ENCODE data around the gene LRCH2.
"Not testable (repeated sequence)": the region's sequence is repeated elsewhere in the genome, so short reads cannot be mapped to it uniquely, and the experiment has no call there.

LRCH2 gene

DNA sequence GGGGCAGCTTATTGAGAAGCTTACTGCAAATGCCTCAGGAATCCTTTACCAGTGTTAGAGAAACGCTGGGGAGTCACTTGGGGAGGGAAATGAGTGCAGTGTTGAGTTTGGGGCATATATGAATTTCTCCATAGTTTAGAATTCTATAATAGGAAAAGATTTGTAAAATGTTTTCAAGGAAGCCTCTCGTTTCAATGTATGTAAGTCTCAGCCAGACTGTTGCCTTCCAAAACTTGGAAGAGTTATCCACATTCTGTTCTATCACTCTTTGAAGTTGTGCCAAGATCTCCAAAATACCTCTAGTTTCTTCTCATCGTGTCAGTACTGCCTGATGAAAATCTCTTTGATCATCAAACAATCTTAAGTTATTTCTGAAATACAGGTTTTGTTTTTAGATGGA, 565 bp upstream of the LRCH2 start:
- TF ChIP-seq, protein P1, sequence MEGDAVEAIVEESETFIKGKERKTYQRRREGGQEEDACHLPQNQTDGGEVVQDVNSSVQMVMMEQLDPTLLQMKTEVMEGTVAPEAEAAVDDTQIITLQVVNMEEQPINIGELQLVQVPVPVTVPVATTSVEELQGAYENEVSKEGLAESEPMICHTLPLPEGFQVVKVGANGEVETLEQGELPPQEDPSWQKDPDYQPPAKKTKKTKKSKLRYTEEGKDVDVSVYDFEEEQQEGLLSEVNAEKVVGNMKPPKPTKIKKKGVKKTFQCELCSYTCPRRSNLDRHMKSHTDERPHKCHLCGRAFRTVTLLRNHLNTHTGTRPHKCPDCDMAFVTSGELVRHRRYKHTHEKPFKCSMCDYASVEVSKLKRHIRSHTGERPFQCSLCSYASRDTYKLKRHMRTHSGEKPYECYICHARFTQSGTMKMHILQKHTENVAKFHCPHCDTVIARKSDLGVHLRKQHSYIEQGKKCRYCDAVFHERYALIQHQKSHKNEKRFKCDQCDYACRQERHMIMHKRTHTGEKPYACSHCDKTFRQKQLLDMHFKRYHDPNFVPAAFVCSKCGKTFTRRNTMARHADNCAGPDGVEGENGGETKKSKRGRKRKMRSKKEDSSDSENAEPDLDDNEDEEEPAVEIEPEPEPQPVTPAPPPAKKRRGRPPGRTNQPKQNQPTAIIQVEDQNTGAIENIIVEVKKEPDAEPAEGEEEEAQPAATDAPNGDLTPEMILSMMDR (IDR thresholded peaks at IDR 0.05; ENCODE audit: borderline replicate concordance, insufficient read depth, low read depth, low read length) = no peak
- no peak overlapping the region for H3K4me3 ChIP-seq (ENCODE audit: low read depth, low read length)

DNA sequence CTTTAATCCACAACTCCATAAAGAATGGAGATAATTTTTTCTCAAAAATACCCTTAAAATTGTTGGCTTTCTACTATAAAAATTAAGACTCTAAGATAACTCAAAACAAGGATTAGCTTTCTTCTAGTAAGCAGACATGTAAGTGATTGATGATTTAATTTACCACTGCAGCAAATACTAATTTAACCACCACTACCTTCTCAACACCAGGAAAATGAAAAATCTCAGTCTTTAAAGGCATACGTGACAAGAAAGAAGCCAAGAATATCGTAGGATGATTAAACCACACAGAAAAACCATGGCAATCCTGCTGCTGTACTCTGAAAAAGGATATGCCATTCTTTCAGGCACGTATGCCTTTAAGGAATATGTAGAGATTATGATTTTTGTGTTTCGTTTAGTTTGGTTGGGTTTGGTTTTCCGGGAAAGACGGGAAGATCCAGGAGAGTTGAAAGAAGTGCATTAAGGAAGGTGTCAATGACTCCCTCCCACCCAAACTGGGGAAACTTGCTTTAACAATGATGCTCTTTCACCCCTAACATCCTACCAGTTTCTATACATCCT, 881 bp downstream of the LRCH2 start:
- H3K4me3 ChIP-seq (ENCODE audit: low read depth, low read length) = no peak overlapping the region
- TF ChIP-seq, protein P1 (IDR thresholded peaks at IDR 0.05; ENCODE audit: borderline replicate concordance, insufficient read depth, low read depth, low read length) = no peak

DNA sequence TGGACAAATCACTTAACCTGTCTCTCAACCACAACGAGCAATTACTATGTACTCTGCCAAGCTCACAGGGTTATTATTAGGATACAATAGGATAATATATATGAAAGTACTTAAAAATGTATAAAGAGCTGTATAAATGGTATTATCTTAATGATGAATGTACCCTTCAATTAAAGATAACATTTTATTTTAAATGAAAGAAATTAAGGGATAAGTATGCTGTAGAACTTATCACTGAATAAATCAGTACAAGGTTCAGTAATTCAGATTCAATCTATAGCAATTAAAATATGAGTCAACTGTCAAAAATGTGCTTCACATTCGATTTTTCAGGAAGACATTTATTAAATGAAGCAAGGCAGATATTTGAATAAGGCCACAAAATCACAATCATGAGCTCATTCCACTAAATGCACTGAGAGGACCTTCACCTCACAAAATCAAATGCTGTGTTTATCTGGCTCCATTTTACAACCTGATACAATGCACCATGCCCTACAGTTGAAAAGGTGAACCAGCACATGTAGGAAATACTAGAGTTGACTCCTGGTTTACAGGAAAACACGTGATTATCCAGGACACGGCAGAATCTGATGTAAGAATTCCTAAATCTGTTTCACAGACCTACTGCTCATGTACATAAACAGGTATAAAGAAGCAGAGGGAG, 4.4 kb downstream of the LRCH2 start:
- no peak overlapping the region for H3K4me3 ChIP-seq (ENCODE audit: low read depth, low read length)
- TF ChIP-seq, protein P1 (IDR thresholded peaks at IDR 0.05; ENCODE audit: borderline replicate concordance, insufficient read depth, low read depth, low read length) = no peak

DNA sequence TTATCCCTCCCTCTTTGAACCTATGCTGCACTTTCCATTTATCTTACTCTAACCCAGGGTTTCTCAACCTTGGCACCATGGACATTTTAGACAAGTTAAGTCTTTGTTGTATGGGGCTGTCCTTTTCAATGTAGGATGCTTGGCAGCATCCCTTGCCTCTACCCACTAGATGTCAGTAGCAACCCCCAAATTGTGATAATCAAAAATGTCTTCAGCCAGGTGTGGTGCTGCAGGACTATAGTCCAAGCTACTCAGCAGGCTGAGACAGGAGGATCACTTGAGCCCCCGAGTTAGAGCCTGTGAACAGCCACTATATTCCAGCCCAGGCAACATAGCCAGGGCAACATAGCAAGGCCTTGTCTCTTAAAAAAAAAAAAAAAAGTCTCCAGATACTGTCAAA, 7.0 kb downstream of the LRCH2 start:
- TF ChIP-seq, protein P1 (IDR thresholded peaks at IDR 0.05; ENCODE audit: borderline replicate concordance, insufficient read depth, low read depth, low read length) = peak; percentile 48; the same call in 1 of the 2 replicates
- no peak overlapping the region for H3K4me3 ChIP-seq (ENCODE audit: low read depth, low read length)

DNA sequence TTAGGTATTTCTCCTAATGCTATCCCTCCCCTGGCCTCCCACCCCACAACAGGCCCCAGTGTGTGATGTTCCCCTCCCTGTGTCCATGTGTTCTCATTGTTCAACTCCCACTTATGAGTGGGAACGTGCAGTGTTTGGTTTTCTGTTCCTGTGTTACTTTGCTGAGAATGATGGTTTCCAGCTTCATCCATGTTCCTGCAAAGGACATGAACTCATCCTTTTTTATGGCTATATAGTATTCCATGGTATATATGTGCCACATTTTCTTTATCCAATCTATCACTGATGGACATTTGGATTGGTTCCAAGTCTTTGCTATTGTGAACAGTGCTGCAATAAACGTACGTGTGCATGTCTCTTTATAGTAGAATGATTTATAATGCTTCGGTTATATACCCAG, 16.6 kb downstream of the LRCH2 start:
- H3K4me3 ChIP-seq (ENCODE audit: low read depth, low read length) = not testable (repeated sequence)

DNA sequence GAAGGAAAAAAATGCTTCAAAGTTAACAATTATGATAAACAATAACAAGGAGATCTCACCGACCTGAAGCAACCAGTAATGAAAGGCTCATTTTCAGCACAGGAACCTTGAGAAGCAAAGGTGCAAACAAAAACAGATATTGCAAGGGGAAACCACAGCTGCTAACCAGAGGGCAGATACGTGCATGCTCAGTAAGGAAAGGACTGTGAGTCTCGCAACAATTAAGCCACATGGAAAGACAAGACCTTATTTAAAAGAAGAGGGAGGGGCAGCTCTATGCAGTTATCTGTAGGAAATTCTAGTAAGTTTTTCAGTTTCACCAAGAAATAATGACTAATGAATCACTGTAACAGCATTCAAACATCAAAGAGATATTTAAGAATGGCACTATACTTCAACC, 19.3 kb downstream of the LRCH2 start:
- no peak overlapping the region for H3K4me3 ChIP-seq (ENCODE audit: low read depth, low read length)
- TF ChIP-seq, protein P1 (IDR thresholded peaks at IDR 0.05; ENCODE audit: borderline replicate concordance, insufficient read depth, low read depth, low read length) = no peak

DNA sequence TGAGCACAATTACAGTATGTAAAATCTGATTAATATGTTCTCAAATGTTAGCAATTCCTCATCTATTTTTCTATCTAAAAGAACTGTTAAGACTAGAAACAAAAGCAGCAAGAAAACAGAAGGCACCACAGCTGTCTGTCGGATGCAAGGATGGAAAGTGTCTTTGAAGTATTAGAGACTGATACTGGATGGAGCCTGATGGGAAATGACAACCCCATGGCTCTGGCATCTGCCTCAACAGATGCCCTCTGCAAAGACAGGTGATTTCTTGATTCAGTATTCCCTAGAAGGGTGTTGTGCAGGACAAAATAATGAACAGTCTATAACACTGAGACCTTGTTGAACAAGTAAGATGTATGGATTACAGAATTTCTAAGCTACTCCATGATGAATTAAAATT, 19.7 kb downstream of the LRCH2 start:
- TF ChIP-seq, protein P1 (IDR thresholded peaks at IDR 0.05; ENCODE audit: borderline replicate concordance, insufficient read depth, low read depth, low read length) = no peak
- H3K4me3 ChIP-seq (ENCODE audit: low read depth, low read length) = no peak overlapping the region

DNA sequence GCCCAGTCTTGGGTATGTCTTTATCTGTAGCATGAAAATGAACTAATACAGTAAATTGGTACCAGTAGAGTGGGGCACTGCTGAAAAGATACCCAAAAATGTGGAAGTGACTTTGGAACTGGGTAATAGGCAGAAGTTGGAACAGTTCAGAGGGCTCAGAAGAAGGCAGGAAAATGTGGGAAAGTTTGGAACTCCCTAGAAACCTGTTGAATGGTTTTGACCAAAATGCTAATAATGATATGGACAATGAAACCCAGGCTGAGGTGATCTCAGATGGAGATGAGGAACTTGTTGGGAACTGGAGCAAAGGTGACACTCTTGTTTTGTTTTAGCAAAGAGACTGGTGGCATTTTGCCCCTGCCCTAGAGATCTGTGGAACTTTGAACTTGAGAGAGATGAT, 24.3 kb downstream of the LRCH2 start:
- H3K4me3 ChIP-seq (ENCODE audit: low read depth, low read length) = not testable (repeated sequence)
